GM10847 (cell line): ENCODE measurements around the gene ZNF460.
A peak's percentile ranks its signal among the peaks of the same experiment; 100 is the strongest.

Source experiments
- POLR2A ChIP-seq: IDR thresholded peaks from 2 replicates; pipeline ENCODE4 v1.6.1; 2011; ENCODE audit not compliant: insufficient read length; ENCODE audit errors: extremely low read depth

ZNF460 gene

GRCh38 chr19:57310792-57311191 lies 30.5 kb downstream of the ZNF460 start:
- no peak for TF ChIP-seq POLR2A

GRCh38 chr19:57314146-57314545 lies 33.9 kb downstream of the ZNF460 start:
- TF ChIP-seq POLR2A: no peak

- TF ChIP-seq POLR2A: no peak
These were observed 37.2 kb downstream of the ZNF460 start for GRCh38 chr19:57317503-57317902.

- no peak for TF ChIP-seq POLR2A
These were observed 39.5 kb downstream of the ZNF460 start for GRCh38 chr19:57319869-57320179.

- peak; percentile 76 for TF ChIP-seq POLR2A
These were observed 40.1 kb downstream of the ZNF460 start, which contains the start of gene ZNF543 for GRCh38 chr19:57320180-57321084. Gene ZNF543 (plus strand): TSS chr19:57320472. CDS start chr19:57320854, 382 bp downstream.

- no peak for TF ChIP-seq POLR2A
These were observed 40.8 kb downstream of the ZNF460 start for GRCh38 chr19:57321116-57321515.

- TF ChIP-seq POLR2A: no peak
These were observed 41.5 kb downstream of the ZNF460 start for GRCh38 chr19:57321751-57322150.

GRCh38 chr19:57324992-57325391 lies 44.7 kb downstream of the ZNF460 start:
- TF ChIP-seq POLR2A: no peak

GRCh38 chr19:57327993-57328392 lies 47.7 kb downstream of the ZNF460 start:
- TF ChIP-seq POLR2A: no peak

GRCh38 chr19:57334191-57334590 lies 53.9 kb downstream of the ZNF460 start:
- no peak for TF ChIP-seq POLR2A

- TF ChIP-seq POLR2A: no peak
These were observed 58.6 kb downstream of the ZNF460 start for GRCh38 chr19:57338877-57339276.

- TF ChIP-seq POLR2A: no peak
These were observed 62.3 kb downstream of the ZNF460 start for GRCh38 chr19:57342582-57342981.
